CD4-positive, alpha-beta T cell treated with Interleukin-1 beta for 1 hour (primary cell): ENCODE data around the gene BRD1.
A peak's percentile ranks its signal among the peaks of the same experiment; 100 is the strongest.

Experiments used
- DNase-seq, 2 donors: peaks; one replicate each; pipeline ENCODE4 v3.0.0-alpha.2; 2020 to 2022

Gene BRD1

DNA sequence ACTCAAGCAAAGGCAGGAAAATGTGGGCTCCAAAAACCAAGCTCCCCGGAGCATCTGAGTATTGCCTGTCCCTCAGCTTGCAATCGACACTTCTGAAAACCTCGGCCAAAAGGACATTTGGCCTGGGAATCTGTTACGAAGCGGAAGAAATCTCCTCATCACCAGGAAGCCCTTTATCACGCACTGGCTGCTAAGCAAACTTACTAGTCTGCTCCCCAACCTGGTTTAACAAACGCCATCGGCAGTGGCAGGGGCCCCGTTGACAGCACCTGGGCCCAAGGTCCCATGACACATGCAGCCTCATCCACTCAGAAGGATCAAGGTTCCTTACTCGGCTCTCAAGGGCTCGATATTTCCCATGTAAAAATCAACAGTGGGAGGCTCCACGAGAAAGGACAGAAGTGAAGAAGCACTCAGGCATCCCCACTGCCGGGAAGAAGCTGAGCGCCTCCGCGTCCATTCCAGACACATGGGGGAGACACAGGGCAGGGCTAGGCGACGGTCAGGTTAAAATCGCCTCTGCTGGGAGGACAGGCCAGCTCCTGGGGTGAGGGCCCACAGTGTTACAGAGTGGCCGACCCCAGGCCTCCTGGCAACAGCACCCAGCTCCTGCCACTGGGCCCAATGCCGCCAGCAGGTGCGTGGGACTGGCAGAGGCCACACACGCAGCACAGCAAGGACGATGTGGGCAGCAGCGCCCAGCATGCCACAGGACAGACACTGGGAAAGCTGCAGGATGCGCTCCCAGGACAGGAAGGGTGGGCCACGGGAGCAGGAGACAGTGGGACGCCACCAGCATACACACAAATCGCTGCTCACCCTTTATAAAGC lies 27.1 kb downstream of the BRD1 start:
- no peak for DNase-seq

DNA sequence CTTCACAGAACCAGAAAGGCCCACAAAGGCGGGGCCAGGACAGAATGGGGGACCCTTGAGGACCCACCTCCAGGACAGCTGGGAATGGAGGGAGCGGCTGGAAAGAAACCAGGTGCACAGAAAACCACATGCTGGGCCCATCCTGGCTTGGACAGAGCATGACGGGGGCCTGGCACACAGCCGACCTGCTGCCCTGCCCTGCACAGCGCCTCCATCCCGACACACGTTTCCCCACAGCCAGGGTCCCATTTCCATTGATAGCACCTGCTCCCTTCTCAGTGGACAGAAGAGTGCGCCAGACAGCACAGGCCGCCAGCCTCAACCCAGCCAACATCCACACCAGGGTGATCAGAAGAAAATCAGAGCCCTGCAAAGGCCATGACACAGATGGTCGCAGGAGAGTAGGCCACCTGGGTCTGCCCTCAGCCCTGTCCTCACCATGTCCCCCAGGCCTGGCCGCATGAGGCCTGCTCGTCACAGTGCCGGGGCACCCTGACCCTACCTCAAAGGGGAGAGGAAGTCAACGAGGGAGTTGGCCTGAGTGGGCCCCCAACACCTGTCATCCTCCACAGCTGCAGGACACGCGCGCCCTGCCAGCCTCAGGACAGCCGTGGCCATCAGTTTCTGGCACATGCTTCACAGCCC lies 28.1 kb downstream of the BRD1 start:
- DNase-seq = no peak

DNA sequence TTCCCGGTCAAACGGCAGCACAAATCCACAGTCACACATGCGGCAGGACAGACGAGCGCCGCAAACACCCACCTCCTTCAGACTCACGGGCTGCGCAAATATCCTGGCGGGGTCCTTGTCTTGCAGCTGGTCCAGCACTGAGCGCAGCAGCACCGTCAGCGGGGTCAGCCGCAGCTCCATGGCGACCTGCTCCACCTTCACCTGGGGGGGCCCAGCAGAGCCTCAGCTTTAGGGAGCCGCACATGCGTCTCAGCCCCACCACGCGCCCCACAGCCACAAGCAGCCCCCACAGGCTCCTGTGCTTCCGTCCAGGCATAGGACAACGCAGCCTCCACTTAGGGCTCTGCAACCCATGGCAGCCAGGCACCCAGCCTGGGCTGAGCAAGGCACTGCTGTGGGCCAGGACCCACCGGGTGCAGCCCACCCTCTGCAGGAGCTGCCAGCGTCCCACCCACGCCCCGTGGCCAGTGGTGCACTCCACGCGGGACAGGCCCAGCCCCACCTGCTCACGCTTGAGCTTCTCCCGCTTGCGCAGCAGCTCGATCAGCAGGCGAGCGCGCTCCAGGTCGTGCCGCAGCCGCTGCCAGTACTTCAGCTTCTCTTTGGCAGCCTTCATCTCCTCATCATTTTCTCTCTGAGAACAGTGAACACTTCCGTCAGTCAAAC lies 29.1 kb downstream of the BRD1 start:
- no peak for DNase-seq

DNA sequence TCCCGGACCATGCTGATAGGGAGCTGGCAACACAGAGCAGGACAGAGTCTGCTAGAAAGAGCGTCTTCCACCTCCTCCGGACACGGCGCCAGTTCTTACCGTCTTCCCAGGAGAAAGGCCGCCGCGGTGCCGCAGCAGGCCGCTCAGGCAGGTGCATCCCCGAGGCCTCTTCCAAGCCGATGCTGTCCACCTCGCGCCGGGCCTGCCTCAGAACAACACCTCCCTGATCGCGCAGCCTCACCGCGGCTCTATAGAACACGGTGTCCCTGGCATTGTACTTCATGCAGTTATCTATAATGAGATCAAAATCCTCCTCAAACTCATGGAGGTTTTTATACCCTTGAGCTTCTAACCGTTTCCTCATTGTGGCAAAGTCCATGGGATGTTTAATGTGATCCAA lies 30.0 kb downstream of the BRD1 start:
- no peak for DNase-seq

DNA sequence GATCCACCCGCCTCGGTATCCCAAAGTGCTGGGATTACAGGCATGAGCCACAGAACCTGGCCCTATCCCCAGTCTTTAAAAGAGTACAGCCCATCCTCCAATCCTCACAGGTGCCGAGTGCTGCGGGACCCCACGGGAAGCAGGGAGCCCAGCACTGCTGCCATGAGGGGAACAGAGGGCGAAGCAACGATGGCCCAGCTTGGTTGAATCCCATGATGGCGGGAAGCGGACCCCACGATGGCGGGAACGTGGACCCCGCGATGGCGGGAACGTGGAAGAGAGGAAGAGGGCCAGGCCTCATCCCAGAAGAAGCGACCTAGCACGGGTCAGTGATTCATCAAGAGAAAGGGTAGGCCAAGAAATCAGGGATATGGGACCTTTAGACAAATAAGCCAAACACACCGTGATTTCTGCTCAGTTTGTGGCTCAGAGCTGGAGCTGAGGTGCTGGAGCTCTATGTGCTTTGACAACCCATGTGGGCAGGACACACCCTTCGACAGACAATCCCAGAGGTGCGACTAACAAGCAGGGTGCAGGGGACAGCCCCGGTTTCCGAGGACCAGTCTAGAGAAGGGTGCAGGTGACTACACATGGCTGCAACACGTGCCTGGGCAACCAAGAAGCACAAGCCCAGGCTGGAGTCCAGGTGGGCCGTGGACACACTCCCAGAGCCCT lies 30.9 kb downstream of the BRD1 start:
- no peak for DNase-seq

DNA sequence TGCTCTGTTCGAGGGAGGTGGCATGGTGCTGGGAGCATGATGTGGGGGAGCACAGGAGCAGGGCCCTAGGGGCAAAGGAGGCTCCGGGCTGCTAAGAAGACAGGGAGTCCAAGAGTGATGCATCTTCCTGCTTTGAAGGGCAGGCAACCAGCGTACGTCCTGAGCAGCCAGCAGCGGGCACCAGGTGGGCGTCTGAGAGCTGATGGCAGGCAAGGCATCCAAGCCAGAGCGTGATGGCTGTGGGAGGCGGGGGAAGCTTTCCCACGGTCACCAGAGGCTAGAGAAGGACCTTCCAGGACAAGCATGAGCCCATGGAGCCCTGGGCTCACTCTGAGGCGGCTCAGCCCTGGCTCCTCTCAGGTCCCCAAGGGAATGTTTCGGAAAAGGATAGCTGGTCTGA lies 32.2 kb downstream of the BRD1 start:
- DNase-seq = no peak

DNA sequence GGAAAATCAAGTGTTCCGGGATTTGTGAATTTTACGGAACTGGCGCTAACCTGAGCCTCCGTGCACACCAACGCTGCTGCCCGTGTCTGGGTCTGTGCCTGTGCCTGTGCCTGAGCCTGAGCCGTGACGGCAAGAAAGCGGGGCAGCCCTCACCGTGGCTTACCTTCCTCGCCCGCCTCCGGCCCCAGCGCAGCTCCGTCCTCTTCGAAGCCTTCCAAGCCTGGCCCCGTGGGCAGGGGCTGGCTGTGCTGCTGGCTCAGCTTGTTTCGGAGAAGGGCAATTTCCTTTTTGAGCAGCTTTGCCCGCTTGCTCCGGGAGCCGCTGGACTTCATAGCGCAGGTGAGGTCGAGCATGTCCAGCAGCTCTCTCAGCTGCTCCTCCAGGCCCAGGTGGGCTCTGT lies 33.8 kb downstream of the BRD1 start:
- DNase-seq = no peak

DNA sequence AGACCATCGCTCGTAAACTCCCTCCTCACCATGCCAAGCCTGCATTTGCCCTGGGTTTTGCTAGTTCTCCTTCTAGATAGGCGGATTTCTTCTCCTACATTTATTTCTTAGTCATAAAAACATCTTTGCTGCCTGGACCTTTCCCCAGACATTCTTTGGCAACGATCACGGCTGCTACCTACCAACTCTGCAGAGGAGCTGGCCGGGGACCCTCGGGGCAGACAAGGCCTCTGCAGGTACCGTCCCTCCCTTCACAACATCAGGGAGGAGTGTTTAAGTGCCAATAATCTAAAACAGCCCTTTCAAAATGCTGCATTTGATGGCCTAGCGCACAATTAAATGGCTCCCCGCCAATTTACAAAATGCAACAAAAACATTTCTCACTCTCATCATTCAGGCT lies 34.4 kb downstream of the BRD1 start:
- DNase-seq = no peak

DNA sequence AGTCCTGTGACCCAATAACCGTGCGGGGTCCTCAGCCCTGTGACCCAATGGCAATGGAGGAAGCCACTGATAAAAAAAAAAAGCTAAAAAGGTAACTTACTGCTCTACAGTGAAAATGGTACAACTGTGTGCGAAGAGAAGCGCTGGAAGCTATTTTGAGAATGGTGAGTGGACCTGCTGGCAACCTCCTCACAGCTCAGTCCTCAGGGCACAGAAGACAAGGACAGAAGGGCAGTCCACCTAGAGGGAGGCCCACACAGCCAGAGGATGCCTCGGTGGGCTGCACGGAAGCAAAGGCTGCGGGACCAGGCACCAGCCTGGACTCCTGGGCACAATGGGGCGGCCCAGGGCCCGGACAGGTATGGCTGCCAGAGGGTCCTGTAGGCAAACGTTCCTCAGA lies 35.6 kb downstream of the BRD1 start:
- DNase-seq = no peak

DNA sequence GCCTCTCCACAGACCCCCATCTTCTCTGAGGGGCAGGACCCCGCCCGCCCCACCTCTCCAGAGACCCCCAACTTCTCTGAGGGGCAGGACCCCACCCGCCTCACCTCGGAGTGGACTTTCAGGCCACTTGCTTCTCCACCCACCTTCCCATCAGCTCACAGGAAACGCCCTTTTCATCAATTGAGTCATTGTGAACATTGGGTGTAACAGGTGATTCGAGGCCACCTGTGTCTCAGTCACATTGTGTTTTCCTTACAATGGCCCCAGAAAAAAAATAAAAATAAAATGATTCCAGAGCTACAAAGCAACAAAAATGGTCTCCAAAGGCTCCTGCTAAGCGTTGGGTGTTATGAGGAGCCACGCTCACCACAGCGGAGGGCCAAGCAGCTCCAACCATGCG lies 36.0 kb downstream of the BRD1 start:
- no peak for DNase-seq

DNA sequence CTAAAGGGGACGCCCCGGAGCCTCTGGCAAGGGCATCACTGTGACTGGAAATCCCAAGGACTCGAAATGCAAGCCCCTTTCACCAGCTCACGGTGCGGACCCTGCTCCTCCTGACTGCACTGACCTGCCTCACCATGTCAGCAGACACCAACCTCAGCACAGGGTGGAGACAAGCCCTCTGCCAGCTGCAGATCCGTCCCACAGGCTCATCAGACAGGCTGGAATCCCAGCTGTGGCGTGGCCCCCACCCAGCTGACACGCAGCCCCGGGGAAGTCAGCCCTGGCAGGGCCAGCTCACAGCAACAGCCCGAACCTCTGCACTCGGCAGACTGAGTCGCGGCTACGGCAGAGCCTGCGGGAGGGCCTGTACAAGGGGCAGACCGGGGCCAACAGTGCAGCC lies 36.8 kb downstream of the BRD1 start:
- no peak for DNase-seq

DNA sequence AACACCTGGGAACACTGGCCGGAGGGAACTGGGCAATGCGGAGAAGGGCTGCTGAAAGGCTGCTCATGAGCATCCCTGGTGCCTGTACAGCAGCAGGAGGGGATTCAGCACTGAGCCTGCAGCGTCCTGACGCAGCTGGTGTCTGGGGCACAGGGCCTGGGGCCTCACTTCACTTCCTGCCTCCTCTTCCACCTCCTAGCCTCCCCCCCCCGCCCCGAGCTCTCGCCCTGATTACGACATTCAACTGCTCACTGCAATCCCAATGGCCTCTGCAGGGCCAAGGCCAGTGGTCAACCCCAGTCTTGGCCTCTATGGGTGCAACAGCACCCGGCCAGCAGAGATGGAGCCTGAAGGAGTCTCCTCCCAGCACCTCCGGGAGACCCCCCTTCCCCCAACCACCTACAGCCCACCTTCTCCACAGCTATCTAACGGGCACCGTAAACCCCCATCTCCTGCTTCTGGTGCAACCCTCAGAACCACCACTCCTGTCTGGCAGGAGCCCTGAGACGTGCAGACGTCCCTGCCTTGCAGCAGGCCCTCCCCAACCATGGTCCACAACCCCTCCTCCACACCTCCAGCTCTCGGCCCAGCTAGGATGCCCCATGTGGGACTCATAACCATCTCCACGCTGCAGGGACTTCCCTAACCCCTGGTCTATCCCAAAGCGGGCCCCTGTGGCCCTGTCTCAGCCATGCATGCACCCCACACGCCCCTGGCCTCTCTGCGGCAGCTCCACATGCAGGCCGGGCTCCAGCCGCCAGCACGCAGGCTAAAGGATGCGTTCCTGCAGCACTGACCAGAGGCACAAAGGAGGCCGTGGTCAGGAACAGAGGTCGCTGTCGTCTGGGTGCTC lies 38.2 kb downstream of the BRD1 start:
- peak; percentile 35 to 56 for DNase-seq

DNA sequence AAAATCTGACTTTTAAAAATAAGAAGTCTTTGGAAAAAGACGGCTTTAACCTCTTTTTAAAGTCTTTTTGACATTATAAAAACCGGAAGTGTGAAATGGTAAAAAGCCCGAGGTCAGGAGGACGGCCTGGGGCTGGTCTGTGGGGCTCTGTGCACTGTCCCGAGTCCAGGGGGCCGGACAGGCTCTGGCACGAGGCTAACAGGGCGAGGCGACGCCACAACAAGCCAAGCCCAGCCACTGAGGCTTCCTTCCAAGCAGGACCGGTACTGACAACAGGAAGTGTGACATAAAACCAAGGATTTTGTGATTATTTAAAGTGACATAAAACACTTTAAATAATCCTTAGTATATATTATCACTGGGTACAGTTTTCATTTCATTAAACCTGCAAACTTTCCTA lies 39.2 kb downstream of the BRD1 start:
- DNase-seq = peak; percentile 17 to 23

DNA sequence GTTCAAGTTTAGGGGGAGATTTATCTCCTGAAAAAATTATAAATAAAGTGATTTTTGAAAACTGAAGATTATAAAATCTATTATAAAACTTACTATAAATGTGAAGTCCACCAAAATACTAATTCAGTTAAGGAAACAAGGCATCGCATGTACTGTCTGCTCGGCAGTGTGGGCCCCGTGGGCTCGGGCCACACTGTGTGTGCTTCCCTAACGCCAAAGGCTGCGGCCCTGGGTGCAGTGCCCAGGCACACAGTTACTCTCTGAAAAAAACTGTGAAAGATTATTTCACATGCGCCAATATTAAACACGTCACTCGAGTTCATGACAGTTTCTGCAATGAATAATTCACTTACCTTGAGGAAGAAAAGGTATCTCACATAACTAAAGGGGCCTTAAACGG lies 39.8 kb downstream of the BRD1 start:
- no peak for DNase-seq

DNA sequence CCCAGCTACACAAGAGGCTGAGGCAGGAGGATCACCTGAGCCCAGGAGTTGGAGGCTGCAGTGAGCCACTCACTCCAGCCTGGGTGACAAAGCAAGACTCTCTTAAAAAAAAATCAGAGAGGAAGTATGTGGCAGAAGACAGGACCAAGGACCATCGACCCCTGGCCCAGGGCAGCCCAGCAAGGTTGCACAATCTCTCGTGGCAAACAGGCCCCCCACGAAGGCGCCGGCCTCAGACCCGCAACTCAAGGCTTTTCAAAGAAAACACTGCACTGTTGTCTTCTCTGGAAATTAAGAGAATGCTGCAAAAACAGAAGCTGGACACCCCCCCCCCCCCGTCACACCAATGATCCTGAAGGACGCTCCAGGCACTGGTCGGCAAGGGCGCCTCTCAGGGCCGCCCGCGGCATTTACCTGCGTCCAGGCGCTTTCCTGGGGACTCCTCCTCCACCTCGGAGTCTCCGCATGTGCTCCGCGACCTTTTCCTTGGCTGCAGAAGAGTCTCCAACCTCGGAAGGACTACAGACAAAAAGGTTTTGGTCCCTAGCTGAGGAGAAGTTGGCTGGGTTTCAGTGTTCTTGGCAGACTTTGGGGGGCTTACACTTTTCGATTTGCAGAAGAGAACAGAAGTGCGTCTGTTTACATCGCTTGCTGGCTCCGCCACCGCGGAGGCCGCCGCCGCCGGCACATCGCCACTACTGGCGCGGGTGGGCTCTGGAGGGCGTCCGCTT lies 40.5 kb downstream of the BRD1 start:
- DNase-seq = no peak

DNA sequence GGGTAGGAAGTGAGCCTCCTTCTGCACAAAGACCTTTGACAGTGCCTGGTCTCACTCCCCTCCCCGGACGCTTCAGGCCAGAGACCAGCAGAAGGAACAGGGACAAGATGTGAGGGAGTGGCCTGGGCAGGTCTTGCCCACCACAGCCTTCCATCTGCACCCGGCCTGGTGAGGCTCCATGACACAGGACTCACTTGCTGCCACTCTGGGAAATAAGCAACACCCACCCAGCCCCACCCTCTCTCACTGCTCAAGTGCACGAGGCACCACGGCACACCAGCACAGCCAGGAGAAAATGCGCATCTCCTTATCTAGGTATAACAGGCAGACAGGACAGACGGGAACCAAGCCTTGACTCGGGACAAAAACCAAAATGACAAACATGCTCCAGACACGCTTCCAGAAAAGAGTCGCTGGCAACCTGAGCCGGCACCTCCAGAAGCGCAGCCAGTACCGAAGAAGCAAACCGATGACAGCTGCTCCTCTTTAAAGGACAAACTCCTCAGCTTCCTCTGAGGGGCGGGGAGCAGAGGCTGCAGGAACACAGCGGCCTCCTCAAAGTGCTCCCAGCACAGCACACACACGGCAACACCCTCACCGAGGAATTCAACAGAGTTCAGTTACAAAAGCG lies 41.7 kb downstream of the BRD1 start:
- DNase-seq = no peak

DNA sequence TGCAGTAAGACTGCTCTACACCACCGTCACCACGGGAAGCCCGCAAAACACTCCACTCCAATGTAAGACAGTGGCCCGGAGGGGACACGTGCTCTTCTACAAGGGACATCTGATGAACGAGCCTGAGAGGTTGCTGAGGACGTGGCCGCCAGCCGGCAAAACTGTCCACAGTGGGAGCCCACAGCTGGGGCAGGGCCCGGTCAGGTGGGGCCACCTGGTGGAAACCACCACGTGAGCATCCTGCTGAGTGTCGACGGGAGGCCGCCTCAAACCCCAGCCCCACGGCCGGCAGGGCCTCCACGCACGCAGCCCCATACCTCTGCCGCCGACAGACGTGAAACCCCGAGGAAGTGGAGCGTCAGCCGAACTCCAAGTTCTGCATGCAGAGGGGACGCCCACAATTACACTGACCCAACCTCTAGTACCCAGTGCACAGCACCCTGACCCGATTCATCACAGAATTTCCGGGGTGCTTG lies 42.6 kb downstream of the BRD1 start:
- peak in 1 of 2 donors; percentile 24 for DNase-seq

DNA sequence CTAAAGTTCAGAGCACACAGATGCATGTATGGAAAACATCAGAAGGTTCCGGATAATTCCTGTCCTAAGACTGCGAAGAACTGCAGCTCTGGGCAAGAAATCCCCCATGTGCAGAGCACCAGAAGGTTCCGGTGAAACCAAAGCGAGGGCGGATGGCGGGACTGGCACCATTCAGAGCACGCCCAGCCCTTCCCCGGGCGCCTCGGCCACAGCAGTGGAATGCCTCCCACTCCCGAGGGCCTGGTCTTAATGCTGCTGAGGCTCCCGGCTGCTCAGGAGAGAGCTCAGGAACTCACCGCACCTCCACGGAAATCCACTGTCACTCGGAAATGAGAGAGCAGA lies 43.1 kb downstream of the BRD1 start:
- DNase-seq = no peak

DNA sequence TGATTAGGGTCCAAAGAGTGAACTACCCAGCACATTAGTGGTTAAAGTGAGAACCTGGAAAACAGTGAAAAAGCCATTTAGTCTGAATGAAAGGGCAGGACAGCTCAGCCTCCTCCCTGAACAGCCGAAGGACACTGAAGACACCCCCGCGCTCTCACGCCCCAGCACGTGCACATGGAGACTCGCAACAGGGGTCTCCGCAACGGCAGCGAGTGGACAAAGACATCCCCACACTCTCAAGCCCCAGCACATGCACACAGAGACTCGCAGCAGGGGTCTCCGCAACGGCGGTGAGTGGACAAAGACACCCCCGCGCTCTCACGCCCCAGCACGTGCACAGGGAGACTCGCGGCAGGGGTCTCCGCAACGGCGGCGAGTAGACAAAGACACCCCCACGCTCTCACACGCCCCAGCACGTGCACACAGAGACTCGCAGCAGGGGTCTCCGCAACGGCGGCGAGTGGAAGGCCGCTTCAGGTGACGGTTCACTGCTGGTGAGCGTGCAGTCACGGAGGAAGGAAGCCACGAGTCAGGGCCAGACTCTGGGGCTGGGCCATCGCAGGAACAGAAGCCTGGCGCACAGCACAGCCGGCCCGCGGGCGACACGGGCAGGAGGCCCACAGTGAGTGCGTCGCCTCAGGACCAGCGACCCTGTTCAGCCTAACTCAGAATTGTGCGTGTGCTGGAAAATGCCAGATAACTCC lies 43.6 kb downstream of the BRD1 start:
- DNase-seq = no peak

DNA sequence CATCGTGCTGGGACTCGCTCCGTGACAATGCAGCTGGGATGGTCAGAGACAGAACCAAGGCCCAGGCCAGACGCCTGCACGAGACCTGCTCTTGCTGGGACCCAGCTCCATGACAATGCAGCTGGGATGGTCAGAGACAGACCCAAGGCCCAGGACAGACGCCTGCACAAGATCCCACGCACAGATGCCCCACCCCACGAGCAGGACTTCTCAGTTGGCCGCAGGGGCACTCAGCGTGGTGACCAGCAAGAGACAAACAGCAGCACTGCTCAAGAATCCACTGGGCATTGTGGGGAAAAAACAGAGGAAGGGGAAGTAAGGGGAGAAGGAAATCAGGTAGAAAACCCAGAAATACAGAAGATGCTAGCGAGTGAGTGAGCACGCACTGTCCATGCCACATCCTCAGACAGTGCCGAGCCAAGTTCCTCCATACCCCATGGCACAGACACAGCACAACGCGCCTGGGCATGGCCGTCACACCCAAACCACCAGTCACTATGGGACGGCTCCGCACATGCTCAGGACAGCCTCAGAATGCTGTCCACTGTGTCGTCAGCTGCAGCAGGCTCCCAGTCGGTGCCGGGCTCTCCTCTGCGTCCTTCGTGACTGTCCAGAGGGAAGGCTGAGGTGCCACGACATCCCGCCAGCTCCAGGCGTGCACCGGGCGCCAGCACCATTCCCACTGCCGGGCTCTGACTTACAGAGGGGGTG lies 44.5 kb downstream of the BRD1 start:
- no peak for DNase-seq
